Measurements from ENCODE around the gene BAZ1B. TPM values are rescaled to one million over a fixed set of nuclear protein-coding genes. Genes with fewer than 3 reads are reported as not detected.
"Not testable (repeated sequence)": the region's sequence is repeated elsewhere in the genome, so short reads cannot be mapped to it uniquely, and the experiment has no call there.

Gene BAZ1B
- polyA plus RNA-seq, 1 experiment = 12.4 TPM

DNA sequence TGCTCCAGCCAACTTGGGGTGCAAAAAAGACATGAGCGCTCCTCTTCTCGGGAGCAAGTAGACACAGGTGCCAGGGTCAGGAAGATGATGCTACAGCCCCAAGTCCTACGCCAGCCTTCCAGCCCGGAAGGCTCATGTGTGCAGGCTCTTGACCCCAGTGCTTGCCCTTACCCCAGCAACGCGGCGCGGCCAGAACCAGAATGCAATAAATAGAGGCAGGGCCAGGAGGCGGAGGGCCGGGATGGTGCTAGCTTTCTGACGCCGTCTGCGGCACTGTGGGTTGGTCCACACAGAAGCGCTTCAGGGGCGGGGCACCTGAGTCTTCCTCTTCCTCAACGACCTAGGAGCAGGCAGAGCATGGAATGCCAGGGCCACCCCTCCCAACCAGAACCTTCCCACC lies 15.0 kb upstream of the BAZ1B start:
- Histone ChIP-seq H3K27me3 (ENCODE audit: control insufficient read depth, insufficient read depth, low read length) (no peaks in the 10 kb centered on the region), H3K36me3 (ENCODE audit: control insufficient read depth, insufficient read depth, low read length) (peaks cover 22% of the 10 kb centered on the region), H3K4me3 (ENCODE audit: low read depth, low read length) (no peak overlapping the region)
- CTCF ChIA-PET = no interaction called here
- TF ChIP-seq, protein P1, sequence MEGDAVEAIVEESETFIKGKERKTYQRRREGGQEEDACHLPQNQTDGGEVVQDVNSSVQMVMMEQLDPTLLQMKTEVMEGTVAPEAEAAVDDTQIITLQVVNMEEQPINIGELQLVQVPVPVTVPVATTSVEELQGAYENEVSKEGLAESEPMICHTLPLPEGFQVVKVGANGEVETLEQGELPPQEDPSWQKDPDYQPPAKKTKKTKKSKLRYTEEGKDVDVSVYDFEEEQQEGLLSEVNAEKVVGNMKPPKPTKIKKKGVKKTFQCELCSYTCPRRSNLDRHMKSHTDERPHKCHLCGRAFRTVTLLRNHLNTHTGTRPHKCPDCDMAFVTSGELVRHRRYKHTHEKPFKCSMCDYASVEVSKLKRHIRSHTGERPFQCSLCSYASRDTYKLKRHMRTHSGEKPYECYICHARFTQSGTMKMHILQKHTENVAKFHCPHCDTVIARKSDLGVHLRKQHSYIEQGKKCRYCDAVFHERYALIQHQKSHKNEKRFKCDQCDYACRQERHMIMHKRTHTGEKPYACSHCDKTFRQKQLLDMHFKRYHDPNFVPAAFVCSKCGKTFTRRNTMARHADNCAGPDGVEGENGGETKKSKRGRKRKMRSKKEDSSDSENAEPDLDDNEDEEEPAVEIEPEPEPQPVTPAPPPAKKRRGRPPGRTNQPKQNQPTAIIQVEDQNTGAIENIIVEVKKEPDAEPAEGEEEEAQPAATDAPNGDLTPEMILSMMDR (IDR thresholded peaks at IDR 0.05; ENCODE audit: insufficient read depth, low read depth, low read length) = no peak
- no peak for DNase-seq (ENCODE audit: low read depth)
- POLR2A ChIA-PET = no interaction called here

DNA sequence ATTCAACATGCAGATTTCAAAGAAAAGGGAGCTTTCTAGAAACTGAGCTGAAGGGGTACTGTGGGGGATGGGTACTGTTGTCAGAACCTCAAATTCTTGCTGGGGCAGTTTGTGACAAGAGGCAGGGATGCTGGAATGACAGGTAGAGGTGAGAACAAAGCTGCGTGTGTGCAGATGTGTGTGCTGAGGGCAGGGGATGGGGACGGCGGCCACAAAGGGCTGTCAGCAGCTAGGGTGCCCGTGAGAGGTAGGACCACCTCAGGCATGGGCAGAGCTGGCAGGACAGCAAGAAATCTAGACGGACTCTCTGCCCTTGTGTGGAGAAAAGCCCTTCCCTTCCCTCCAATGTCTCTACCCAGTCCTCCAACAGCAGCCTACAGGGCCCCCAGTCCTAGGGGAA lies 14.4 kb upstream of the BAZ1B start:
- H3K36me3 ChIP-seq (ENCODE audit: control insufficient read depth, insufficient read depth, low read length) = peaks cover 22% of the 10 kb centered on the region
- no peak overlapping the region for H3K4me3 ChIP-seq (ENCODE audit: low read depth, low read length)
- no peaks in the 10 kb centered on the region for H3K27me3 ChIP-seq (ENCODE audit: control insufficient read depth, insufficient read depth, low read length)
- no peak for DNase-seq (ENCODE audit: low read depth)
- ChIA-PET POLR2A (no interaction called here), CTCF (no interaction called here)
- TF ChIP-seq, protein P1 (IDR thresholded peaks at IDR 0.05; ENCODE audit: insufficient read depth, low read depth, low read length) = no peak

DNA sequence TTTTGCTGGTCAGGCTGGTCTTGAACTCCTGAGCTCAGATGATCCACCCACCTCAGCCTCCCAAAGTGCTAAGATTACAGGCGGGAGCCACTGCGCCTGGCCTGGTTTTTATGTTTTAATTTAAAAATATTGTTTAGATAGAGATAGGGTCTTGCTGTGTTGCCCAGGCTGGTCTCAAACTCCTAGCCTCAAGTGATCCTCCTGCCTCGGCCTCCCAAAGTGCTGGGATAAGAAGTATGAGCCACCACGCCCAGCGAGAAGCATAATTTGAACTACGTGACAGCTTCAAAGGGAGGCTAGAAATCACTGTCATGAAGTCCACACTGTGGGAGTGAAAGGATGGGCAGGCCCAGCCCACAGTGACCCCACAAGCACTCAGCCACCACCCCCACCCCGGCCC lies 13.8 kb upstream of the BAZ1B start:
- DNase-seq (ENCODE audit: low read depth); H3K27me3 ChIP-seq (ENCODE audit: control insufficient read depth, insufficient read depth, low read length); POLR2A ChIA-PET; H3K4me3 ChIP-seq (ENCODE audit: low read depth, low read length); CTCF ChIA-PET: not testable (repeated sequence)
- H3K36me3 ChIP-seq (ENCODE audit: control insufficient read depth, insufficient read depth, low read length) = peaks cover 22% of the 10 kb centered on the region

DNA sequence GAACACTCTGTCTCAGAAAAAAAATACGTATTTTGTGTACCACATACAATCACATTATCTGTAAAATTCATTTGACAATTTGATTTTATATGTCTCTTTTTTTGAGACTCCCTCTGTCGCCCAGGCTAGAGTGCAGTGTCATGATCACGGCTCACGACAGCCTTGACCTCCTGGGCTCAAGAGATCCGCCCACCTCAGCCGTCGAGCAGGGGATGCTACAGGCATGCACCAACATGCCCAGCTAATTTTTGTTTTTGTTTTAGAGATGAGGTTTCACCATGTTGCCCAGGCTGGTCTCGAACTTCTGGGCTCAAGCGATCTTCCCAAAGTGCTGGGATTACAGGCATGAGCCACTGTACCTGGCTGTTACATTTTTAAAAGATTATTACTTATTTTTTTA lies 11.6 kb upstream of the BAZ1B start:
- TF ChIP-seq, protein P1 (IDR thresholded peaks at IDR 0.05; ENCODE audit: insufficient read depth, low read depth, low read length) = no peak
- POLR2A ChIA-PET = no interaction called here

DNA sequence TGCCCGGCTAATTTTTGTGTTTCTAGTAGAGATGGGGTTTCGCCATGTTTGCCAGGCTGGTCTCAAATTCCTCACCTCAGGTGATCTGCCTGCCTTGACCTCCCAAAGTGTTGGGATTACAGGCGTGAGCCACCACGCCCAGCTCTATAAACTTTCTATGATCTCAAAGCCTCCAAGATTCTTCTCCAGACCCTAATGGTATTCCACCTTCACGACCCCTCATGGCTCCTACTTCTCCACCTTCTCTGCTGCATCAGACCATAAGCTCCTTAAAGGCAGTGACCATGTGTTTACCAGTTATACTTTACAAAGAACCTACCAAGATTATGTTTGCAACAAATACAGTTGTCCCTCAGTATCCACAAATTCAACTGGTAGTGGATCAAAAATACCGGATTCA lies 10.1 kb upstream of the BAZ1B start:
- no peaks in the 10 kb centered on the region for H3K27me3 ChIP-seq (ENCODE audit: control insufficient read depth, insufficient read depth, low read length)
- H3K4me3 ChIP-seq (ENCODE audit: low read depth, low read length) = no peak overlapping the region
- ChIA-PET POLR2A (no interaction called here), CTCF (interaction anchor here (0.7 kb wide), 1 partner anchor 67 kb away, joined by 3 read pairs; no protein-coding TSS in a partner anchor)
- no peak for DNase-seq (ENCODE audit: low read depth)
- H3K36me3 ChIP-seq (ENCODE audit: control insufficient read depth, insufficient read depth, low read length) = peaks cover 8% of the 10 kb centered on the region
- TF ChIP-seq, protein P1 (IDR thresholded peaks at IDR 0.05; ENCODE audit: insufficient read depth, low read depth, low read length) = no peak

More for the DNA sequence above, 11.6 kb upstream of the BAZ1B start:
- no peak overlapping the region for H3K4me3 ChIP-seq (ENCODE audit: low read depth, low read length)
- DNase-seq (ENCODE audit: low read depth) = no peak
- no peaks in the 10 kb centered on the region for H3K27me3 ChIP-seq (ENCODE audit: control insufficient read depth, insufficient read depth, low read length)
- H3K36me3 ChIP-seq (ENCODE audit: control insufficient read depth, insufficient read depth, low read length) = peaks cover 16% of the 10 kb centered on the region
- CTCF ChIA-PET = no interaction called here

DNA sequence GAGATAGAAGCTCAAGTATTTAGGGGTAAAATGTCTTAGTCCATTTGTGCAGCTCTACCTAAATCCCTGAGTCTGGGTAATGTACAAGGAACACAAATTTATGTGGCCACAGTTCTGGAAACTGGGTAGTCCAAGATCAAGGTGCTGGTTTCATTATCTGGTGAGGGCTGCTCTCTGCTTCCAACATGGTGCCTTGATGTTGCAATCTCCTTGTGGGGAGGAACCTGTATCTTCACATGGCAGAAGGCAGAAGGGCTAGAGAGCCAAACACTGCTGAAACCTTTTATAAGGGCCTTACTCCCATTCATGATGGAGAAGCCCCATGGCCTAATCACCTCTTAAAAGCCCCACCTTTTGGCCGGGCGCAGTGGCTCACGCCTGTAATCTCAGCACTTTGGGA lies 8.7 kb upstream of the BAZ1B start:
- POLR2A ChIA-PET = no interaction called here
- Histone ChIP-seq H3K36me3 (ENCODE audit: control insufficient read depth, insufficient read depth, low read length) (no peaks in the 10 kb centered on the region; the same call in 1 of the 2 replicates), H3K4me3 (ENCODE audit: low read depth, low read length) (no peak overlapping the region), H3K27me3 (ENCODE audit: control insufficient read depth, insufficient read depth, low read length) (no peaks in the 10 kb centered on the region)
- DNase-seq (ENCODE audit: low read depth) = no peak
- CTCF ChIA-PET = interaction anchor here (0.6 kb wide), 1 partner anchor 108 kb away, joined by 3 read pairs; no protein-coding TSS in a partner anchor
- TF ChIP-seq, protein P1 (IDR thresholded peaks at IDR 0.05; ENCODE audit: insufficient read depth, low read depth, low read length) = no peak

All from BJ (cell line).